ENCODE results near the gene SCAPER. TPM values are rescaled to one million over a fixed set of nuclear protein-coding genes. Genes with fewer than 3 reads are reported as not detected.

Gene SCAPER
- total RNA-seq, 1 experiment from 2014 or later: 7.4 TPM

GRCh38 chr15:76460347-76460746 is 444.8 kb downstream of the SCAPER start:
- Histone ChIP-seq H2BK20ac (ENCODE audit: low read depth, low read length, poor library complexity, severe bottlenecking) (no peak overlapping the region), H3K27ac (ENCODE audit: insufficient read length, low read depth, low read length) (no peak overlapping the region), H3K4me2 (ENCODE audit: insufficient read depth, insufficient read length, low read length) (no peak overlapping the region), H3T11ph (ENCODE audit: low read length) (no peak overlapping the region), H3K18ac (ENCODE audit: insufficient read length, low read depth, low read length) (no peak overlapping the region), H3K14ac (ENCODE audit: insufficient read depth, low read length) (no peak overlapping the region), H3K4ac (ENCODE audit: low read depth, low read length) (no peak overlapping the region), H3K9ac (ENCODE audit: extremely low read depth, insufficient read length, low read length) (no peak overlapping the region), H3K23ac (ENCODE audit: insufficient read length, low read depth, low read length) (no peak overlapping the region), H2AFZ (ENCODE audit: low read length) (no peak overlapping the region), H4K91ac (ENCODE audit: insufficient read length, low read depth, low read length) (no peak overlapping the region), H2BK15ac (ENCODE audit: low read depth, low read length) (no peak overlapping the region), H3K79me1 (ENCODE audit: insufficient read depth, low read depth, low read length, poor library complexity, severe bottlenecking) (no peaks in the 10 kb centered on the region), H4K8ac (replicated peaks; ENCODE audit: insufficient read length, low read depth, low read length) (no peak overlapping the region), H4K5ac (ENCODE audit: insufficient read length, low read depth, low read length) (no peak overlapping the region), H2BK120ac (ENCODE audit: low read depth, low read length, poor library complexity, severe bottlenecking) (no peak overlapping the region), H3K56ac (ENCODE audit: insufficient read length, low read depth, low read length) (no peak overlapping the region), H3K4me1 (ENCODE audit: insufficient read depth, low read length) (no peaks in the 10 kb centered on the region), H4K20me1 (ENCODE audit: control insufficient read depth, insufficient read depth, insufficient read length) (no peaks in the 10 kb centered on the region), H3K9me3 (ENCODE audit: control insufficient read depth, low read depth, low read length) (no peaks in the 10 kb centered on the region), H3K27me3 (ENCODE audit: insufficient read depth, low read length) (no peaks in the 10 kb centered on the region), H2BK12ac (ENCODE audit: insufficient read length, low read depth, low read length) (no peak overlapping the region), H2BK5ac (ENCODE audit: insufficient read length, low read length) (no peak overlapping the region), H3K23me2 (ENCODE audit: insufficient read length, low read depth, low read length, poor library complexity, severe bottlenecking) (no peaks in the 10 kb centered on the region), H3K79me2 (ENCODE audit: insufficient read depth, low read length) (no peaks in the 10 kb centered on the region), H2AK5ac (ENCODE audit: insufficient read length, low read length) (no peak overlapping the region)
- no peaks in the 10 kb centered on the region for H3K4me1 Mint-ChIP-seq
- no peak overlapping the region for H3K4me3 Mint-ChIP-seq
- H3K27me3 Mint-ChIP-seq (ENCODE audit: low read depth): no peaks in the 10 kb centered on the region
- WGBS (ENCODE audit: extremely low coverage, insufficient read length, low lambda C conversion rate): no CpG with 5 or more reads among the region's 3 CpGs
- H3K27ac Mint-ChIP-seq: no peak overlapping the region
- DNase-seq: no peak
- H3K36me3 Mint-ChIP-seq (ENCODE audit: insufficient read depth in 1 of 3, low read depth in 3 of 3): peaks cover 0 to 7% (median 0%) of the 10 kb centered on the region in 3 experiments; a peak in 3 of 7 replicates
- TF ChIP-seq CTCF (conservative IDR thresholded peaks at IDR 0.05): no peak
- peaks cover 9 to 12% of the 10 kb centered on the region in 2 experiments; a peak in 3 of 5 replicates for H3K9me3 Mint-ChIP-seq

Measured in H9 (cell line).